HFF-Myc (cell line): Measurements from ENCODE around the gene GOLGA5.
A peak's percentile ranks its signal among the peaks of the same experiment; 100 is the strongest.
"Not testable (repeated sequence)": the region's sequence is repeated elsewhere in the genome, so short reads cannot be mapped to it uniquely, and the experiment has no call there.

Experiments
- DNase-seq: peaks from one replicate; pipeline ENCODE4 v3.0.0-alpha.2; 2011; ENCODE audit warnings: low read depth; ENCODE audit errors: extremely low read depth
- H3K4me3 ChIP-seq: replicated peaks from 2 replicates; pipeline ENCODE4 v1.5.1; 2011; ENCODE audit warnings: low read depth, mild to moderate bottlenecking, control low read depth, low read length
- CTCF ChIP-seq: IDR thresholded peaks from 2 replicates; pipeline ENCODE4 v1.5.1; 2012; ENCODE audit warnings: mild to moderate bottlenecking, low read depth, low read length, control low read depth; ENCODE audit errors: missing control alignments

Gene GOLGA5

GRCh38 chr14:92793709-92794546 lies at the start of gene GOLGA5:
Gene GOLGA5 (plus strand): TSS chr14:92794305. CDS start chr14:92797438, 3,133 bp downstream.
- H3K4me3 ChIP-seq = peak within 1 kb of the TSS; percentile 87
- no peak for TF ChIP-seq CTCF
- peak; percentile 91 for DNase-seq

- no peak for TF ChIP-seq CTCF
- no peak for DNase-seq
- peak overlapping the region; percentile 65 for H3K4me3 ChIP-seq
Observed at GRCh38 chr14:92747701-92748258, 46.3 kb upstream of the GOLGA5 start.

GRCh38 chr14:92748259-92749016 lies 45.7 kb upstream of the GOLGA5 start, which contains the start of gene LGMN:
Gene LGMN (minus strand): TSS chr14:92748627. CDS start chr14:92732786, 15,841 bp downstream.
- DNase-seq = peak; percentile 54
- H3K4me3 ChIP-seq = peak within 1 kb of the TSS; percentile 65
- no peak for TF ChIP-seq CTCF

GRCh38 chr14:92750222-92750728 lies 43.8 kb upstream of the GOLGA5 start:
- H3K4me3 ChIP-seq, DNase-seq: not testable (repeated sequence)

GRCh38 chr14:92750994-92751400 lies 43.1 kb upstream of the GOLGA5 start:
- no peak for TF ChIP-seq CTCF
- DNase-seq = no peak
- no peak overlapping the region for H3K4me3 ChIP-seq

- TF ChIP-seq CTCF = no peak
- H3K4me3 ChIP-seq = no peak overlapping the region
- no peak for DNase-seq
Observed at GRCh38 chr14:92751819-92752218, 42.3 kb upstream of the GOLGA5 start.

GRCh38 chr14:92753250-92753649 lies 40.9 kb upstream of the GOLGA5 start:
- no peak for DNase-seq
- TF ChIP-seq CTCF = no peak

More at GRCh38 chr14:92753250-92753649, 40.9 kb upstream of the GOLGA5 start:
- H3K4me3 ChIP-seq = no peak overlapping the region
